NCI-H146 treated with DMSO at 0.1 percent for 48 hours (cell line): ENCODE measurements around the gene WFDC9.
"Not testable (repeated sequence)": the region's sequence is repeated elsewhere in the genome, so short reads cannot be mapped to it uniquely, and the experiment has no call there.

Experiments
- DNase-seq: peaks from one replicate; lab custom pipeline; 2025; ENCODE audit not compliant: unreplicated experiment; lab: John Stamatoyannopoulos, UW

Gene WFDC9

GRCh38 chr20:45593498-45593897 lies 37.6 kb downstream of the WFDC9 start:
- DNase-seq: no peak

- DNase-seq: peak; percentile 7
Observed at GRCh38 chr20:45592574-45593189, 38.4 kb downstream of the WFDC9 start.

GRCh38 chr20:45589725-45590124 lies 41.4 kb downstream of the WFDC9 start:
- DNase-seq: no peak

- DNase-seq: no peak
Observed at GRCh38 chr20:45588800-45589199, 42.3 kb downstream of the WFDC9 start.

- not testable (repeated sequence) for DNase-seq
Observed at GRCh38 chr20:45585986-45586385, 45.1 kb downstream of the WFDC9 start.

GRCh38 chr20:45584294-45584693 lies 46.8 kb downstream of the WFDC9 start:
- DNase-seq: not testable (repeated sequence)

GRCh38 chr20:45583502-45583901 lies 47.6 kb downstream of the WFDC9 start:
- no peak for DNase-seq

GRCh38 chr20:45581702-45582101 lies 49.4 kb downstream of the WFDC9 start:
- DNase-seq: no peak

GRCh38 chr20:45579184-45579583 lies 51.9 kb downstream of the WFDC9 start, which contains the start of gene WFDC8:
WFDC8 (minus strand) TSS chr20:45579284; CDS start chr20:45579247, 37 bp downstream.
- DNase-seq: no peak

- DNase-seq: no peak
Observed at GRCh38 chr20:45578231-45578630, 52.9 kb downstream of the WFDC9 start.

GRCh38 chr20:45576995-45577394 lies 54.1 kb downstream of the WFDC9 start:
- no peak for DNase-seq

- no peak for DNase-seq
Observed at GRCh38 chr20:45575931-45576330, 55.2 kb downstream of the WFDC9 start.

GRCh38 chr20:45569650-45570049 lies 61.4 kb downstream of the WFDC9 start:
- DNase-seq: not testable (repeated sequence)

- DNase-seq: no peak
Observed at GRCh38 chr20:45564760-45565276, 66.3 kb downstream of the WFDC9 start.
